ENCODE measurements around the gene CDC42BPB. TPM values are rescaled to one million over a fixed set of nuclear protein-coding genes. Genes with fewer than 3 reads are reported as not detected.

CDC42BPB gene
- total and polyA plus RNA-seq, 2 experiments from 2014 or later = 13.0 to 106 TPM

- H3K4me1 ChIP-seq (ENCODE audit: insufficient read depth) = no peaks in the 10 kb centered on the region
- no peak overlapping the region for H3K4me2 ChIP-seq (ENCODE audit: unreplicated experiment)
- 88% methylated on average over 21 of the region's 21 CpGs for WGBS, 2 experiments (ENCODE audit: low coverage in 1 of 2, low lambda C conversion rate in 2 of 2, missing lambda C conversion rate in 2 of 2)
- TF ChIP-seq EZH2phosphoT487 (IDR thresholded peaks at IDR 0.05; ENCODE audit: insufficient read depth, low read depth) = no peak
- no peak for TF ChIP-seq EZH2 (IDR thresholded peaks at IDR 0.05; ENCODE audit: insufficient read depth, poor library complexity, severe bottlenecking)
- peaks cover 81% of the 10 kb centered on the region for H3K36me3 ChIP-seq (ENCODE audit: low read depth)
- no peak overlapping the region for H3K4me3 ChIP-seq
- H3F3A ChIP-seq (ENCODE audit: insufficient read depth) = no peaks in the 10 kb centered on the region
- no peak for DNase-seq
- no peak overlapping the region for H3K27ac ChIP-seq
- no peak overlapping the region for H3K9ac ChIP-seq
- H3K9me2 ChIP-seq (ENCODE audit: insufficient read depth) = no peaks in the 10 kb centered on the region
- peaks cover 7% of the 10 kb centered on the region; the same call in 1 of the 2 replicates for H3K79me2 ChIP-seq (ENCODE audit: insufficient read depth)
- in situ Hi-C loops (cut with MboI) = no loop called here
- no peaks in the 10 kb centered on the region for H3K27me3 ChIP-seq (replicated peaks; ENCODE audit: insufficient read depth)
- H3K9me3 ChIP-seq (ENCODE audit: low read depth) = no peaks in the 10 kb centered on the region
- no peaks in the 10 kb centered on the region for H4K20me1 ChIP-seq (ENCODE audit: insufficient read depth)
- no peak overlapping the region for H2AFZ ChIP-seq
These were observed 90.5 kb downstream of the CDC42BPB start for GRCh38 chr14:102966681-102967505.

GRCh38 chr14:102965971-102966655, 91.2 kb downstream of the CDC42BPB start:
- no peak overlapping the region for H3K4me2 ChIP-seq (ENCODE audit: unreplicated experiment)
- in situ Hi-C loops (cut with MboI) = no loop called here
- DNase-seq = no peak
- no peaks in the 10 kb centered on the region for H4K20me1 ChIP-seq (ENCODE audit: insufficient read depth)
- no peak overlapping the region for H3K9ac ChIP-seq
- WGBS, 2 experiments (ENCODE audit: low coverage in 1 of 2, low lambda C conversion rate in 2 of 2, missing lambda C conversion rate in 2 of 2) = 93 to 96% methylated on average over 20 of the region's 20 CpGs
- H2AFZ ChIP-seq = no peak overlapping the region
- H3K27ac ChIP-seq = no peak overlapping the region
- no peak for TF ChIP-seq EZH2 (IDR thresholded peaks at IDR 0.05; ENCODE audit: insufficient read depth, poor library complexity, severe bottlenecking)
- TF ChIP-seq EZH2phosphoT487 (IDR thresholded peaks at IDR 0.05; ENCODE audit: insufficient read depth, low read depth) = no peak
- H3K27me3 ChIP-seq (replicated peaks; ENCODE audit: insufficient read depth) = no peaks in the 10 kb centered on the region
- no peaks in the 10 kb centered on the region for H3F3A ChIP-seq (ENCODE audit: insufficient read depth)
- peaks cover 80% of the 10 kb centered on the region for H3K36me3 ChIP-seq (ENCODE audit: low read depth)
- H3K79me2 ChIP-seq (ENCODE audit: insufficient read depth) = peaks cover 7% of the 10 kb centered on the region; the same call in 1 of the 2 replicates
- no peaks in the 10 kb centered on the region for H3K9me3 ChIP-seq (ENCODE audit: low read depth)
- H3K4me1 ChIP-seq (ENCODE audit: insufficient read depth) = no peaks in the 10 kb centered on the region
- H3K4me3 ChIP-seq = no peak overlapping the region
- H3K9me2 ChIP-seq (ENCODE audit: insufficient read depth) = no peaks in the 10 kb centered on the region

- Histone ChIP-seq H3K9ac (no peak overlapping the region), H3K9me3 (ENCODE audit: low read depth) (no peaks in the 10 kb centered on the region), H3K36me3 (ENCODE audit: low read depth) (peaks cover 80% of the 10 kb centered on the region), H3K79me2 (ENCODE audit: insufficient read depth) (peaks cover 7% of the 10 kb centered on the region; the same call in 1 of the 2 replicates), H3K4me3 (no peak overlapping the region), H2AFZ (no peak overlapping the region), H3K27ac (no peak overlapping the region), H3K4me2 (ENCODE audit: unreplicated experiment) (no peak overlapping the region), H3K27me3 (replicated peaks; ENCODE audit: insufficient read depth) (no peaks in the 10 kb centered on the region), H3K4me1 (ENCODE audit: insufficient read depth) (no peaks in the 10 kb centered on the region), H4K20me1 (ENCODE audit: insufficient read depth) (no peaks in the 10 kb centered on the region), H3F3A (ENCODE audit: insufficient read depth) (no peaks in the 10 kb centered on the region), H3K9me2 (ENCODE audit: insufficient read depth) (no peaks in the 10 kb centered on the region)
- no peak for TF ChIP-seq EZH2 (IDR thresholded peaks at IDR 0.05; ENCODE audit: insufficient read depth, poor library complexity, severe bottlenecking)
- TF ChIP-seq EZH2phosphoT487 (IDR thresholded peaks at IDR 0.05; ENCODE audit: insufficient read depth, low read depth) = no peak
- in situ Hi-C loops (cut with MboI) = no loop called here
- DNase-seq = peak; percentile 27
- WGBS, 2 experiments (ENCODE audit: low coverage in 1 of 2, low lambda C conversion rate in 2 of 2, missing lambda C conversion rate in 2 of 2) = 73 to 81% methylated on average over 3 of the region's 3 CpGs
These were observed 92.1 kb downstream of the CDC42BPB start for GRCh38 chr14:102965282-102965681.

- no peak for TF ChIP-seq EZH2 (IDR thresholded peaks at IDR 0.05; ENCODE audit: insufficient read depth, poor library complexity, severe bottlenecking)
- no peak for TF ChIP-seq EZH2phosphoT487 (IDR thresholded peaks at IDR 0.05; ENCODE audit: insufficient read depth, low read depth)
- Histone ChIP-seq H3K9me3 (ENCODE audit: low read depth) (no peaks in the 10 kb centered on the region), H3K9me2 (ENCODE audit: insufficient read depth) (no peaks in the 10 kb centered on the region), H3K79me2 (ENCODE audit: insufficient read depth) (peaks cover 7% of the 10 kb centered on the region; the same call in 1 of the 2 replicates), H2AFZ (no peak overlapping the region), H3K4me2 (ENCODE audit: unreplicated experiment) (no peak overlapping the region), H4K20me1 (ENCODE audit: insufficient read depth) (no peaks in the 10 kb centered on the region), H3K4me1 (ENCODE audit: insufficient read depth) (no peaks in the 10 kb centered on the region), H3K9ac (no peak overlapping the region), H3K27ac (no peak overlapping the region), H3K27me3 (replicated peaks; ENCODE audit: insufficient read depth) (no peaks in the 10 kb centered on the region), H3F3A (ENCODE audit: insufficient read depth) (no peaks in the 10 kb centered on the region), H3K4me3 (no peak overlapping the region), H3K36me3 (ENCODE audit: low read depth) (peaks cover 81% of the 10 kb centered on the region)
- 96 to 97% methylated on average over 39 of the region's 39 CpGs for WGBS, 2 experiments (ENCODE audit: low coverage in 1 of 2, low lambda C conversion rate in 2 of 2, missing lambda C conversion rate in 2 of 2)
- in situ Hi-C loops (cut with MboI) = no loop called here
- no peak for DNase-seq
These were observed 93.1 kb downstream of the CDC42BPB start for GRCh38 chr14:102964152-102964730.

Measured in GM23248 (cell line).